NT2/D1 (cell line): ENCODE data around the gene ERP29.

Experiments used
- SUZ12 ChIP-seq: IDR thresholded peaks from 2 replicates; pipeline ENCODE4 v1.6.1; 2011; ENCODE audit not compliant: insufficient read length, insufficient read depth; ENCODE audit errors: extremely low read depth
- YY1 ChIP-seq: IDR thresholded peaks from 2 replicates; pipeline ENCODE4 v1.6.1; 2011; ENCODE audit not compliant: insufficient read length, insufficient read depth

DNA sequence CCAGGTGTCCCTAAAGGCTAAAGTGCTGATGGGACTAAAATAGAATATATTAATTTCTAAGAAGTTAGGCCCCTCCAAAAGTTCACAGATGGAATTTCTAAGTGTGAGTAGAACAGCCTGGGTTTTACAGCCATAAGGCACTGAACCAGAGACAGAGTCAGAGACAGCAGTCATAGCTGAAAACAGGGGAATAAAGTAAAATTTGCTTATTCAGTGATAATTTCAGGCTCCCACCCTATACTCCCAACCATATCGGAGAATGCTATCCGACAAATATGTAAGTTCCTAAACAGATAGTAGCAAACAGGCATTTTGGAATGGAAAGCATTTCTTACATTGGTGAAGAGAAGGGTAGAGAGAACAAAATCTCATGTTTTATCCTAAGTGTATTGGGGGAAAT is 50.0 kb downstream of the ERP29 start:
- TF ChIP-seq SUZ12, result no peak
- no peak for TF ChIP-seq YY1
